Measurements from ENCODE around the gene DOK3.
"Not testable (repeated sequence)": the region's sequence is repeated elsewhere in the genome, so short reads cannot be mapped to it uniquely, and the experiment has no call there.

Gene DOK3

GRCh38 chr5:177496727-177497291 lies 12.8 kb downstream of the DOK3 start:
- DNase-seq: no peak

- no peak for DNase-seq
These were observed 13.4 kb downstream of the DOK3 start for GRCh38 chr5:177496070-177496726.

- no peak for DNase-seq
These were observed 14.2 kb downstream of the DOK3 start for GRCh38 chr5:177495243-177496060.

GRCh38 chr5:177494346-177495195 lies 15.1 kb downstream of the DOK3 start:
- DNase-seq: no peak

GRCh38 chr5:177493795-177494345 lies 15.8 kb downstream of the DOK3 start:
- no peak for DNase-seq

- DNase-seq: no peak
These were observed 16.8 kb downstream of the DOK3 start for GRCh38 chr5:177492841-177493240.

GRCh38 chr5:177491983-177492746 lies 17.5 kb downstream of the DOK3 start:
- no peak for DNase-seq

- DNase-seq: no peak
These were observed 18.1 kb downstream of the DOK3 start for GRCh38 chr5:177491429-177491945.

GRCh38 chr5:177490992-177491391 lies 18.6 kb downstream of the DOK3 start:
- no peak for DNase-seq

GRCh38 chr5:177490311-177490991 lies 19.2 kb downstream of the DOK3 start:
- DNase-seq: no peak

- no peak for DNase-seq
These were observed 20.4 kb downstream of the DOK3 start for GRCh38 chr5:177489119-177489716.

- DNase-seq: no peak
These were observed 21.7 kb downstream of the DOK3 start for GRCh38 chr5:177487975-177488374.

- DNase-seq: no peak
These were observed 22.5 kb downstream of the DOK3 start for GRCh38 chr5:177487144-177487543.

GRCh38 chr5:177486256-177486655 lies 23.4 kb downstream of the DOK3 start:
- no peak for DNase-seq

GRCh38 chr5:177485753-177486152 lies 23.9 kb downstream of the DOK3 start:
- DNase-seq: not testable (repeated sequence)

- DNase-seq: no peak
These were observed 24.6 kb downstream of the DOK3 start for GRCh38 chr5:177484902-177485549.

- DNase-seq: no peak
These were observed 25.4 kb downstream of the DOK3 start for GRCh38 chr5:177483994-177484901.

- no peak for DNase-seq
These were observed 26.6 kb downstream of the DOK3 start for GRCh38 chr5:177483042-177483441.

GRCh38 chr5:177482359-177482795 lies 27.2 kb downstream of the DOK3 start:
- DNase-seq: no peak
